Breast epithelium (tissue), 4 donors: ENCODE measurements around the gene SLC25A6. TPM values are rescaled to one million over a fixed set of nuclear protein-coding genes. Genes with fewer than 3 reads are reported as not detected.

Experiments used
- DNase-seq, 2 donors: peaks; one replicate each; pipeline ENCODE4 v3.0.0-alpha.2; 2019; ENCODE audit warnings: low spot score in 2 of 2
- H3K27ac ChIP-seq, 2 donors: fragments of 200-600 bp; sonication (generic) in 1 of 2; one replicate each; pipeline ENCODE4 v1.5.1; 2016 to 2019; ENCODE audit warnings: mild to moderate bottlenecking in 1 of 2
- H3K27me3 ChIP-seq, 2 donors: fragments of 200-600 bp; sonication (generic) in 1 of 2; one replicate each; pipeline versions ENCODE4 v1.5.1 to v1.6.0; 2017 to 2019; ENCODE audit warnings: control low read depth in 1 of 2, mild to moderate bottlenecking in 1 of 2
- H3K36me3 ChIP-seq: fragments of 200-600 bp; one replicate; pipeline ENCODE4 v1.5.1; 2019
- H3K4me1 ChIP-seq, 2 donors: fragments of 200-600 bp; sonication (generic); one replicate each; pipeline ENCODE4 v1.5.1; 2016 to 2019; ENCODE audit warnings: control low read depth in 1 of 2
- H3K4me3 ChIP-seq, 3 donors: fragments of 200-600 bp; sonication (generic); 1 replicate in 2 of 3; 2 replicates in 1 of 3; pipeline ENCODE4 v1.5.1; 2016 to 2019; ENCODE audit warnings: mild to moderate bottlenecking in 3 of 3, moderate library complexity in 2 of 3
- H3K9me3 ChIP-seq, 2 donors: fragments of 200-600 bp; sonication (generic) in 1 of 2; one replicate each; pipeline ENCODE4 v1.5.1; 2016 to 2019; ENCODE audit warnings: control low read depth in 1 of 2
- POLR2A ChIP-seq: fragments of 450-650 bp; IDR thresholded peaks from one replicate; pipeline ENCODE4 v1.6.1; 2016; ENCODE audit warnings: antibody characterized with exemption, mild to moderate bottlenecking, moderate library complexity
- POLR2AphosphoS5 ChIP-seq, 3 donors: sonication (generic); formaldehyde crosslinking; IDR thresholded peaks; one replicate each; pipeline ENCODE4 v1.6.1; 2017; ENCODE audit warnings: antibody characterized with exemption in 3 of 3
- intact Hi-C: fragments of 100-400 bp; cut with DNase I; formaldehyde crosslinking; loops from one replicate; pipeline ENCODE4 v1.15.1; 2023; ENCODE audit warnings: low total_unique reads
- total RNA-seq, 3 donors: library from RNA; depleted of rRNA; stranded (reverse); fragments of >200 nt; gene quantifications; one replicate each; pipeline ENCODE4 v1.1.0, GENCODE V29; 2016
- TF ChIP-seq, protein P1 (sequence below), 3 donors: fragments of 450-650 bp; IDR thresholded peaks; one replicate each; pipeline ENCODE4 v1.5.1; 2016 to 2017; ENCODE audit warnings: antibody characterized with exemption in 3 of 3, mild to moderate bottlenecking in 3 of 3, moderate library complexity in 3 of 3

Gene SLC25A6
- total RNA-seq, 3 donors from 2014 or later = 306 to 401 (median 351) TPM

DNA sequence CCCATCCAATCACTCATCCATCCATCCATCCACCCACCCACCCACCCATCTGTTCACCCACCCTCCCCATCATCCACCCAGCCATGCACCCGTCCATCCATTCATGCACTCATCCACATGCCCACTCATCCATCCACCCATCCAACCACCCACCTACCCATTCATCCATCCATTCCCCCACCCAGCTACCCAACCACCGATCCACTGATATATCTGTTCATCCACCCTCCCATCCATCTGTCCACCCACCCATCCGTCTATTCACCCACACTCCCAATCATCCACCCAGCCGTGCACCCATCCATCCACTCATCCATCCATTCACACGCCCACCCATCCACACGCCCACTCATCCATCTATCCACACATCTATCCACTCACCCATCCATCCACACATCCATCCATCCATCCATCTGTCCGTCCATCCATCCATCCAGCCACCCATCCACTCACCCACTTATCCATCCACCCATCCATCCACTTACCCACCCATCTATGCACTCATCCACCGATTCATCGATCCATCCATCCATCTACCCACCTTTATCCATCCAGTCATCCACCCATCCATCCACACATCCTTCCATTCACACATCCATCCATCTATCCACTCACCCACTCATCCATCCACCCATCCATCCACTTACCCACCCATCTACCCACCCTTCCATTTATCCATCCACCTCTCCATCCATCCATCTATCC is 32.4 kb upstream of the SLC25A6 start:
- no peak for DNase-seq
- peaks cover 15% of the 10 kb centered on the region for H3K36me3 ChIP-seq
- no peak overlapping the region for H3K27ac ChIP-seq
- H3K4me3 ChIP-seq = no peak overlapping the region
- intact Hi-C loops = no loop called here
- TF ChIP-seq POLR2A = no peak
- TF ChIP-seq, protein P1, sequence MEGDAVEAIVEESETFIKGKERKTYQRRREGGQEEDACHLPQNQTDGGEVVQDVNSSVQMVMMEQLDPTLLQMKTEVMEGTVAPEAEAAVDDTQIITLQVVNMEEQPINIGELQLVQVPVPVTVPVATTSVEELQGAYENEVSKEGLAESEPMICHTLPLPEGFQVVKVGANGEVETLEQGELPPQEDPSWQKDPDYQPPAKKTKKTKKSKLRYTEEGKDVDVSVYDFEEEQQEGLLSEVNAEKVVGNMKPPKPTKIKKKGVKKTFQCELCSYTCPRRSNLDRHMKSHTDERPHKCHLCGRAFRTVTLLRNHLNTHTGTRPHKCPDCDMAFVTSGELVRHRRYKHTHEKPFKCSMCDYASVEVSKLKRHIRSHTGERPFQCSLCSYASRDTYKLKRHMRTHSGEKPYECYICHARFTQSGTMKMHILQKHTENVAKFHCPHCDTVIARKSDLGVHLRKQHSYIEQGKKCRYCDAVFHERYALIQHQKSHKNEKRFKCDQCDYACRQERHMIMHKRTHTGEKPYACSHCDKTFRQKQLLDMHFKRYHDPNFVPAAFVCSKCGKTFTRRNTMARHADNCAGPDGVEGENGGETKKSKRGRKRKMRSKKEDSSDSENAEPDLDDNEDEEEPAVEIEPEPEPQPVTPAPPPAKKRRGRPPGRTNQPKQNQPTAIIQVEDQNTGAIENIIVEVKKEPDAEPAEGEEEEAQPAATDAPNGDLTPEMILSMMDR (IDR thresholded peaks at IDR 0.05) = no peak
- TF ChIP-seq POLR2AphosphoS5 (IDR thresholded peaks at IDR 0.05) = no peak
- H3K4me1 ChIP-seq = no peaks in the 10 kb centered on the region
- no peaks in the 10 kb centered on the region for H3K27me3 ChIP-seq
- H3K9me3 ChIP-seq = peaks cover 14 to 20% of the 10 kb centered on the region in 2 donors

DNA sequence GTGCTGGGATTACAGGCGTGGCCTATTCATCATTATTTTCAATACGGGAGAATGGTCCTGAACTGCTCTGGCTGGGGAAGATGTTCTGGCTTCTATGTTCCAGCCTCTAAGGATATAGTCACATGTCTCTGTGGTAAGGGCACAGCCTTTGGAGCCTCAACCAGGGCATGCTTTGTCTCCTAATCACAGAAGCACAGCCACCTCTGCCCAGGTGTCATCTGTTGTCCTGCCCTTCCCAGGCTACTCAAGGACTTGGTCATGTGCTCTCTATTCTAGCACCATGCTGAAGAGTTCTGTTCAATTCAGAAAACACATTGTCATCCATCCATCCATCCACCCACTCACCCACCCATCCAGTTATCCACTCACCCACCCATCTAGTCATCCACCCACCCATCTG is 31.3 kb upstream of the SLC25A6 start:
- TF ChIP-seq POLR2AphosphoS5 (IDR thresholded peaks at IDR 0.05) (no peak), POLR2A (no peak)
- TF ChIP-seq, protein P1 (IDR thresholded peaks at IDR 0.05) = no peak
- no peak overlapping the region for H3K4me3 ChIP-seq
- peaks cover 18 to 27% of the 10 kb centered on the region in 2 donors for H3K9me3 ChIP-seq
- DNase-seq = no peak
- no peaks in the 10 kb centered on the region for H3K4me1 ChIP-seq
- H3K27ac ChIP-seq = no peak overlapping the region
- intact Hi-C loops = no loop called here
- no peaks in the 10 kb centered on the region for H3K27me3 ChIP-seq
- peaks cover 18% of the 10 kb centered on the region for H3K36me3 ChIP-seq

DNA sequence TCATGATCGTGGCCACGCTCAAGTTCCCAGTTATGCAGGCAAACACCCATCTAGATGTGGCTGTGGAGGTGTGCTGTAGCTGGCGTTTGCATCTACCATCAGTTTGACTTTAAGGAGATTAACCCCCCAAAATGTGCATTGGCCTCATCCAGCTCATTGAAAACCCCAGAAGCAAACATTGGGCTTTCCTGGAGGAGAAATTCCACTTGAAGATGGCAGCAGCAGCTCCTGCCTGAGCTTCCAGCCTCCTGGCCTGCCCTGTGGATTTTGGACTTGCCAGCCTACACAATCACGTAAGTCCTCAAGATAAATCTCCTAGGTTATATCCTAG is 30.2 kb upstream of the SLC25A6 start:
- no peak overlapping the region for H3K27ac ChIP-seq
- intact Hi-C loops = no loop called here
- no peak for DNase-seq
- no peaks in the 10 kb centered on the region for H3K27me3 ChIP-seq
- H3K4me3 ChIP-seq = no peak overlapping the region
- no peak for TF ChIP-seq POLR2AphosphoS5 (IDR thresholded peaks at IDR 0.05)
- TF ChIP-seq, protein P1 (IDR thresholded peaks at IDR 0.05) = no peak
- H3K4me1 ChIP-seq = no peaks in the 10 kb centered on the region
- peaks cover 12% of the 10 kb centered on the region for H3K36me3 ChIP-seq
- H3K9me3 ChIP-seq = peaks cover 19 to 29% of the 10 kb centered on the region in 2 donors

DNA sequence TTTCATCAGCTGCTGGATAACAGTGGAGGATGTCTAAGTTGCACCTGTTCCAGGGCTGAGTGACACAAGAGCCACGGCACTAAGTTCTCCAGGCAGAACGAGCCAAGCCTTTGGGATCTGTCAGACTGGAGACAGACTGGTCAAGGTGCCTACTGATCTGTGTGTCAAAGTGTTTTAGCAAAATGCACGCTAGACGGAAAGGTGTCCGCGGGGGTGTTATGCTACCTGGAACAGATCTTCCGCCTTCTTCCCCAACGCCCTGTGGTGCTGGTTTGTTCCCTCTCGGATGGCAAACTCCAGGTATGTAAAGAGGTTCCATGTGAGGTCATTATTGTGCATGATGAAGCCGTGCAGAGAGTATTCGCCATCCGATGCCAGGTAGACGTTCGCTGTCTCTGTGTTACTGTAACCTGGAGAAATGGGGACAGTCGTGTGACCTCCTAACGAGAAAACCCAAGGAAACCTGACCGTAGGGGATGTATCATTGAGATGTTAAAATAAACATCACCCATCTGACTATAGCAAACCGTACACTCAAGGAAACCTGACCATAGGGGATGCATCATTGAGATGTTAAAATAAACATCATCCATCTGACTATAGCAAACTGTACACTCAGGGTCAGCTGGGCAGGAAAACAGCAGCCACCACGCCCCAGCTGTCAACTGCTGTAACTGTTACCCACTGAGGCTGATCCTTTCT is 29.7 kb upstream of the SLC25A6 start:
- Histone ChIP-seq H3K4me1 (no peaks in the 10 kb centered on the region), H3K27ac (no peak overlapping the region), H3K4me3 (no peak overlapping the region), H3K9me3 (peaks cover 19 to 29% of the 10 kb centered on the region in 2 donors), H3K36me3 (peaks cover 12% of the 10 kb centered on the region), H3K27me3 (no peaks in the 10 kb centered on the region)
- TF ChIP-seq POLR2AphosphoS5 (IDR thresholded peaks at IDR 0.05) (no peak), POLR2A (no peak)
- TF ChIP-seq, protein P1 (IDR thresholded peaks at IDR 0.05) = no peak
- DNase-seq = no peak
- intact Hi-C loops = no loop called here

DNA sequence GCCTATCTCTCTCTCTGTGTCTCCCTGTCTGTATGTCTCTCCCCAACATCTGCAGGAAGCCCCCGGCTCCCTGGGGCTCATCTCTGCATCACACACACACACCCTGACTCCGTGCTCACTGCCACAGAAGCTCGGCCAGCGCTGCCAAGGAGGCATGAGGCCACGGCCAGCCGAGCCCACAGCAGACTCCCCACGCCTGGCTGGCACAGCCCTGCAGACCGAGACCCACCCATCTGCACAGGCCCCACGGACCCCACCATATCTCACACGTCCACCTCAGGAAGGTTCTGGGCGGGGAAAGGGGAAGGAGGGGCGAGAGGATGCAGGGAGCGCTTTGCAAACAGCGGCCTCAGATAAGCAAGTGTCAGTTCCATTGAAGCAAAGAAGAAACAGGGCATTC is 28.5 kb upstream of the SLC25A6 start:
- no peaks in the 10 kb centered on the region for H3K4me1 ChIP-seq
- no peaks in the 10 kb centered on the region for H3K27me3 ChIP-seq
- peaks cover 12% of the 10 kb centered on the region for H3K36me3 ChIP-seq
- intact Hi-C loops = no loop called here
- DNase-seq = no peak
- TF ChIP-seq, protein P1 (IDR thresholded peaks at IDR 0.05) = no peak
- no peak for TF ChIP-seq POLR2AphosphoS5 (IDR thresholded peaks at IDR 0.05)
- TF ChIP-seq POLR2A = no peak
- H3K27ac ChIP-seq = no peak overlapping the region
- no peak overlapping the region for H3K4me3 ChIP-seq
- H3K9me3 ChIP-seq = peaks cover 19 to 29% of the 10 kb centered on the region in 2 donors
